Activated CD8-positive, alpha-beta memory T cell treated with anti-CD3 and anti-CD28 coated beads, Interleukin-2, amount 50 U/mL, for 4 hours (primary cell): ENCODE measurements around the gene PTPN1.
"Not testable (repeated sequence)": the region's sequence is repeated elsewhere in the genome, so short reads cannot be mapped to it uniquely, and the experiment has no call there.

ENCODE experiments used
- DNase-seq: peaks from one replicate; pipeline ENCODE4 v3.0.0-alpha.2; 2020

The PTPN1 gene

GRCh38 chr20:50595988-50596693 lies 86.0 kb downstream of the PTPN1 start:
- no peak for DNase-seq

GRCh38 chr20:50596694-50597021 lies 86.5 kb downstream of the PTPN1 start:
- DNase-seq = no peak

GRCh38 chr20:50597406-50597969 lies 87.3 kb downstream of the PTPN1 start:
- no peak for DNase-seq

- DNase-seq = no peak
Observed at GRCh38 chr20:50598074-50598473, 87.9 kb downstream of the PTPN1 start.

- DNase-seq = not testable (repeated sequence)
Observed at GRCh38 chr20:50598768-50599167, 88.6 kb downstream of the PTPN1 start.

GRCh38 chr20:50600281-50600895 lies 90.2 kb downstream of the PTPN1 start:
- DNase-seq = no peak

GRCh38 chr20:50601511-50602431 lies 91.6 kb downstream of the PTPN1 start:
- no peak for DNase-seq

GRCh38 chr20:50602432-50603088 lies 92.4 kb downstream of the PTPN1 start:
- no peak for DNase-seq

GRCh38 chr20:50604451-50604850 lies 94.3 kb downstream of the PTPN1 start:
- no peak for DNase-seq

- DNase-seq = no peak
Observed at GRCh38 chr20:50605136-50605535, 95.0 kb downstream of the PTPN1 start.

GRCh38 chr20:50607436-50607835 lies 97.3 kb downstream of the PTPN1 start:
- DNase-seq = no peak

GRCh38 chr20:50607850-50608749 lies 97.9 kb downstream of the PTPN1 start:
- DNase-seq = no peak

GRCh38 chr20:50608750-50609104 lies 98.5 kb downstream of the PTPN1 start:
- DNase-seq = no peak

- DNase-seq = no peak
Observed at GRCh38 chr20:50609438-50609989, 99.3 kb downstream of the PTPN1 start.

- no peak for DNase-seq
Observed at GRCh38 chr20:50610212-50610718, 100.1 kb downstream of the PTPN1 start.

GRCh38 chr20:50611128-50611810 lies 101.1 kb downstream of the PTPN1 start:
- no peak for DNase-seq

GRCh38 chr20:50613438-50614169 lies 103.4 kb downstream of the PTPN1 start:
- no peak for DNase-seq

- DNase-seq = no peak
Observed at GRCh38 chr20:50615407-50615806, 105.2 kb downstream of the PTPN1 start.

GRCh38 chr20:50617022-50617421 lies 106.8 kb downstream of the PTPN1 start:
- DNase-seq = no peak

GRCh38 chr20:50618537-50618936 lies 108.4 kb downstream of the PTPN1 start:
- DNase-seq = no peak
